DMS114 treated with DMSO at 0.1 percent for 48 hours (cell line): ENCODE data around the gene BNIPL.

Experiments used
- DNase-seq: peaks from one replicate; lab custom pipeline; 2025; ENCODE audit not compliant: unreplicated experiment; lab: John Stamatoyannopoulos, UW

Gene BNIPL

DNA sequence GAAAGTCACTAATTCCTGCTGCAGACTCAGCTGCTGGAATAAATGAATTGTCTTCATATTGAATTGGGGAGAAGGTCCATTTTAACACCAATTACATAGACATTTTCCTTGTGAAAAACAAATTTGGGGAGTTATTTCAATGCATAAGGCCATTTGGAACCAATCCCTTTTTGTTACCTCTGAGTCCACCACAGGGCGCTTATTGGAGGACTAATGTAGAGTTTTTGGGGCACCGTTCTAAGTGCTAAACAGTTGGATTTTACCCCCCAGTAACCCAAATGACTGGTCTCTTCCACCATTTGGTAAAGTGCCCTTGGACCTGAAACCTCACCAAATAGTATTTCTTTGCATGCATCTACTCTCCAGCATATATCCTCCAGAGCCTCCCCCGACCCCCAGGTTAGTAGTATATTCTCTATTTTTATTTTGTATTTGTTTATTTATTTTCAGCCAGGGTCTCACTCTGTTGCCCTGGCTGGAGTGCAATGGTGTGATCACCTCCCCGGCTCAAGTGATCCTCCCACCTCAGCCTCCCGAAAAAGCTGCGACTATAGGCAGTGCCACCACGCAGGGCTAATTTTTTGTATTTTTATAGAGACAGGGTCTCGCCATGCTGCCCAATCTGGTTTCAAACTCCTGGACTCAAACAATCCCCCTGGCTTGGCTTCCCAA, 26.6 kb upstream of the BNIPL start:
- DNase-seq, result no peak

DNA sequence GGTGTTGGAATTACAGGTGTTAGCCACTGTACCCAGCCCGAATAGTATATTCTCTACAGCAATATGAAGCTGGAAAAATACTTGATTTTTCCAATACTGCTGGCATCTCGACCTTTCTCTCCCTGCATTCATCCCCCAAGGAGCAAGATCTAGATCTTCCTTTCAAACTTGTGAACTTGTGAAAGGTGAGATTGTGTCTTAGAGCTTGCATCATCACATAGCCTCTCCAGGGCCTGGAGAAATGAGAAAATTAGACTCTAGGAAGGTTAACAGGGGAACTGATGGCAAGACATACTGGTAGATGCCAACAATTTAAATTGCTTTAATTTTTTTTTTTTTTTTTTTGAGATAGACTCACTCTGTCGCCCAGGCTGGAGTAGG, 26.1 kb upstream of the BNIPL start:
- no peak for DNase-seq

DNA sequence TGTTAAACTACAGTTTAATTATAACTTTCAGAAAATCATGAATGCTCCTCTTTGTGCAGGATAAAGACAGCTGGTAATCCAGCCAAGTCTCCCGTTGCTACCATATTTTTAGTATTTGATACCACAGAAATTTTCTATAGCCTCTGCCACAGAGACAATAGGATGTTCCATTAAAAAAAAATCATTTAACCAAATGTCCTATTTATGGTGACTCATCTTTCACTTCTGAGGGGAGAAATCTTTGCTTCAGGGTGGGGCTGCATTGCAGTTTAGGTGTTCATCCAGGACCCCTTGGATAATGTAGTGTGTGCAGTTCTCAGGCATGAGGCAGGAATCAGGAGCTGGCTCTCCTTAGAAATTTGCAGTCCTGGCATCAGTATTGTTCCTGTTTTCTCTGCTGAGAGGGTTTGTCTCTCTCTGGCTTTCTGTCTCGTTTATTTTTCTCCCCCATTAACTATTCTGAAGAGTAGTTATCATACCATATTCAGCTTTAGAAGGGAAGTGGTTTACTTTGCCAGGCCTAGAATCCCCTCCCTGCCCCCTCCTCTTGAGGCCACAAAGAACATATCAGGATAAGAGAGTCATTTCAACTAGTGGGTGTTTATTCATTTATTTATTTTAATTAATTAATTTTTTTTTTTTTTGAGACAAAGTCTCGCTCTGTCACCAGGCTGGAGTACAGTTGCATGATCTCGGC, 25.1 kb upstream of the BNIPL start:
- DNase-seq, result no peak

DNA sequence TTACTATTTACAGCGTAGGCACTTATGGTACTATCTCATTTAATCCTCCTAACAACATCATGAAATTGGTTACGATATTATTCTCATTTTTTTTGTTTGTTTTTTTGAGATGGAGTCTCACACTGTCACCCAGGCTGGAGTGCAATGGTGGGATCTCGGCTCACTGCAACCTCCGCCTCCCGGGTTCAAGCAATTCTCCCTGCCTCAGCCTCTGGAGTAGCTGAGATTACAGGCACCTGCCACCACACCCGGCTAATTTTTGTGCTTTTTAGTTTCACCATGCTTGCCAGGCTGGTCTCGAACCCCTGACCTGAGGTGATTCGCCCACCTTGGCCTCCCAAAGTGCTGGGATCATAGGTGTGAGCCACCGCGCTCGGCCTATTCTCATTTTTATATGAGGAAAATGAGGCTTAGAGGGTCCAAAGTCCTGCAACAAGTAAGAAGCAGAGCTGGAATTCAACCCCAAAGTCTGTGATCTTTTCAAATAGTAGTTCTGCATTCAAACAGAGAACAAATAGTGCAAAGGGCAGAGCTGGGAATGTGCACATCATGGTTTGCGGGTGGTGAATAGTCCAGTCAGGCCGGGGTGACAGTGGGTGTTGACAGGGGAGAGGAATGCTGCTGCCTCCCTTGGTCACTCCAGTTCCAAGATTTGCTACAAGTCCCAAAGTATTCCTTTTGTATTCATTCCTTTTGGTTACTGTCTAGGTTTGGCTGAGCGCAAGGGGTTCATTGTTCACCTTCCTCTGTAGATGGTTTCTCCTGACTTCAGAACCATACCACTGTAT, 23.5 kb upstream of the BNIPL start:
- DNase-seq, result no peak

DNA sequence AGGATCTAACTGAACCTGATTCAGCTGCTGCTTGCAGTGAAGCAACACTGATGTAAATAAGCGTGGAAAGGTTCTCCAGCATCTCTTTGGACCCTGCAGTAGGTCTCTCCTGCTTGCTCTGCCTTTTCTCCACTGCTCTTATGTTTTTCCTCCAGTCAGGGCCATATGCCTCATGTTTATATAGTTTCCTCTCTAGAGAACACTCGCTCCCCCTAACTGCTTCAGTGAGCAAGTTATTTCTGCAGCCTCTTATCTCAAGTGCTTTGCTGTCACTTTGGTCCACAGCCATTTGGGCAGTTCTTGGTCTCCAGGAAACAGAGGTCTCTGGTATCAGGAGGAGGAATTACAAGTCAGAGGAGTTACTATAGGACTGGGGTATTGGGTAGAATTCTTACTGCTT, 22.9 kb upstream of the BNIPL start:
- DNase-seq, result no peak

DNA sequence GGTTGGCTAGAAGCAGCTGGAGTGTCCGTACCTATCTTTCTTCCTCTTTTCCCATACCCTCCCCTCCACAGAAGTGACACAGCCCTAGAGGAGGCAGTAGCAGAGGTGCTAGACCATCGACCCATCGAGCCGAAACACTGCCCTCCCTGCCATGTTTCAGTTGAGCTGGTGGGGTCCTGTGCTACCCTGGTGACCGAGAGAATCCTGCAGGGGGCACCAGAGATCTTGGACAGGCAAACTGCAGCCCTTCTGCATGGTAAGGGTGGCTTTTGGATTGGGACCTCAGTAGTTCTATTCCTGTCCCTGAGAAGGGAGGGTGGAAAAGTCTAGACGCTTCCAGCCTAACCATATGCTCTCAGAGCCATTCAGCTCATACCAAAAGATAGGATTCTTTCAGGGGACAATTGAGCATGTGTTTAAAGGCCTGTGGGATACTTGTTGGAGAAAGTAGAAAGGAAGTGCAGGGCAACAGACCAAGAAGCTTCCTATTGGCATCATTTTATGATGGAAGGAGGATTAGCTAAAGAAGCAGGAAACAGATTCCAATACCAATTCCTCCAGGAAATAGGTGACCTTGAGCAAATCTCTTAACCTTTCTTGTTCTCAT, 11.7 kb upstream of the BNIPL start:
- DNase-seq, result peak; percentile 53

DNA sequence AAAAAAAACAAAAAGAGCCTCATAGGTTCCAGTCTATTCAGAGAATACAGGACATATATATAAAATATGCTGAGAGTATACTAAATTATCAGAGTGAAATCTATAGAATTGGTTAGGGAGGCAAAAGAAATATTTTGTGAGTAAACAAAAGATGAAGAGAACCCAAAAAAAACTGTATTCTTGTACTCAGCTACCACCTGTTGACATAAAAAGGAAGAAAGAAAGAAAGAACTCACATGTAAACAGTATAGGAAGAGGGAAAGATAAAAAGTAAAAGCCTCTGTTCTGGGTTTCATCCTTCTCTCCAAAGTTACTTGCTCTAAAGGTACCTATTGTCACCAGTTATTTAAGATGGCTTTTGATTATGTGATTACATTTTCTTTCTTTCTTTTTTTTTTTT, 9.9 kb upstream of the BNIPL start:
- DNase-seq, result no peak

DNA sequence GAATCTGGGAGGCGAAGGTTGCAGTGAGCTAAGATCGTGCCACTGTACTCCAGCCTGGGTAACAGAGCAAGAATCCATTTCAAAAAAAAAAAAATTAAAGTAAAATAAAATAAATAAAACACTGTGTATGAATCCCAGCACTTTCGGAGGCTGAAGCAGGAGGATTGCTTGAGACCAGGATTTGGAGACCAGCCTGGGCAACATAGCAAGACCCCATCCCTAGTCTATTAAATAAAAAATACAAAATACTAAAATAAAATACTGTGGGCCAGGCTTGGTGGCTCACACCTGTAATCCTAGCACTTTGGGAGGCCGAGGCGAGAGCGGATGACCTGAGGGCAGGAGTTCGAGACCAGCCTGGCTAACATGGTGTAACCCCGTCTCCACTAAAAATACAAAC, 4.2 kb upstream of the BNIPL start:
- DNase-seq, result no peak

DNA sequence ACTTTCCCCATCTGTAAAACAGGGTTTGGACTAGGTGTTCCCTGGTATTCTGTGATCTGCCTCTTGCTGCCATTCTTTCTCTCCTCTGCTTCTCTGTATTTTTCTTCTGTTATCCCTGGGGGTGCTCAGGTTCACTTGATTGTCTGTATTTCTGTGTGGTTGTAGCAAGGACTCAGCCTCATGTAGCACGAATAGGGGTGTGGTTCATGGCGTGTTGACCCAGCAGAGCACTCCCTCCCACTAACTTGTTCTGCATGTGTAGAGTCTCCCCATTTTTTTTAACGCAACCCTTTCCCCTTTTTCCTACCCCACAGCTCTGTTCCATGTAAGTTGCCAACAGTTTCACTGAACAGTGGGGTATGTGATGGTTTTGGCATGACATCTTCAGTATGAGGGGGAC, 1.2 kb upstream of the BNIPL start:
- no peak for DNase-seq

DNA sequence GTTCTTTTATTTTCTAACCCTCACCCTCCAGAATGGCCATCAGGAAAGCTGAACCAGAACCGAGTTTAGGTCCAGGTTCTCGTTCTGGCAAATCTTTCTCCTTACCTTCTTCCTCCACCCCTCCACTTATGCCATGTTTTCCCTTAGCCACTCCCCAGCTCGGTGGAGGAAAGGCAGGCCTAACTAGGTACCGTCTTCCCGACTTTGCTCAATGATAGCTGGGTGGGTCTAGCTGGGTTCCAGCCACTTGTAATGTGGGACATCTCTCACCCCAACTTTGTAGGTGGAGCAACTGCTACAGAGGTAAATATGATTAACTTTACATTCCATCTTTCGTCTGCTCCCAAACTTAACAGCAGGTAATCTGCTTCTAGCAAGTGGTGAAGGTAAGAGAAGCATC, 646 bp downstream of the BNIPL start:
- DNase-seq, result no peak

DNA sequence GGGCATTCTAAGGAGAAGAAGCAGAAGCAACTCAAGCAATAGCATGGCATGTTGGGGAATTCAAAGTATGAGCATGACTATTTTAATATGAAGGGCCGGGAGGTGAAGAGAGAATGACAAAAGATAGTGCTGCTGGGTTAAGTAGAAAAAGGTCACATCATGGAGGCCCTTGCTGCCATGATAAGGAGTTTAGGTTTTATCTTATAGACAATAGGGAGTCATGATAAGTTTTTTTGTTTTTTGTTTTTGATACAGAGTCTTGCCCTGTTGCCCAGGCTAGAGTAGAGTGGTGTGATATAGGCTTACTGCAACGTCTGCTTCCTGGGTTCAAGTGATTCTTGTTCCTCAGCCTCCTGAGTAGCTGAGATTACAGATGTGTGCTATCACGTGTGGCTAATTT, 3.1 kb downstream of the BNIPL start:
- DNase-seq, result no peak

DNA sequence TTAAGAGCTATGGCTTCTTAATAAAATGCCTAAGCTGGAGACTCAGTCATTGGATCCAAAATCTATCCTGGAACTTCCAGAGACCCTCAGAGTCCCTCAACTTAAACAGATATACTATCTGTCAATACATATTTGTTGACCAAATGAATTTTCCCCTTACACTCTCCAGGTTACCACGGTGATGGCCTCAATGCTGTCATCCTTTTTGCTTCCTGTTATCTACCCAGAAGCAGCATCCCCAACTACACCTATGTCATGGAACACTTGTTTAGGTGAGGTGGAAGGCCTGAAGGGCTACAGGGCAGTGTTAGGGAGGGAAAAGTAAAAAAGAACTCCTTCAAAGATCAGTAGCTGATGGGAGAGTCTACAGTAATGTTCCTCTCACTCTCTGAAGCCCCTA, 6.8 kb downstream of the BNIPL start:
- no peak for DNase-seq

DNA sequence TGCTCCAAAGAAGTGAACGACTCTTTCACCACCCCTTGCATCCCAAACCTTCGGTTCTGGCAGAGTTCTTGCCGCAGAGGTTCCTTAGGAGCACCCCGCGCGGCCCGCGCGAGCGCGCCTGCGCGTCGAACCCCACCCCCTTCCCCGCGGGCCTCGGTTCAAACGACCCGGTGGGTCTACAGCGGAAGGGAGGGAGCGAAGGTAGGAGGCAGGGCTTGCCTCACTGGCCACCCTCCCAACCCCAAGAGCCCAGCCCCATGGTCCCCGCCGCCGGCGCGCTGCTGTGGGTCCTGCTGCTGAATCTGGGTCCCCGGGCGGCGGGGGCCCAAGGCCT, 11.2 kb downstream of the BNIPL start, which contains the start of gene C1orf56:
TSS of gene C1orf56 (plus strand) at position 161 of the 334 bp plus-strand sequence. CDS start at position 258, 97 bp downstream.
- no peak for DNase-seq

DNA sequence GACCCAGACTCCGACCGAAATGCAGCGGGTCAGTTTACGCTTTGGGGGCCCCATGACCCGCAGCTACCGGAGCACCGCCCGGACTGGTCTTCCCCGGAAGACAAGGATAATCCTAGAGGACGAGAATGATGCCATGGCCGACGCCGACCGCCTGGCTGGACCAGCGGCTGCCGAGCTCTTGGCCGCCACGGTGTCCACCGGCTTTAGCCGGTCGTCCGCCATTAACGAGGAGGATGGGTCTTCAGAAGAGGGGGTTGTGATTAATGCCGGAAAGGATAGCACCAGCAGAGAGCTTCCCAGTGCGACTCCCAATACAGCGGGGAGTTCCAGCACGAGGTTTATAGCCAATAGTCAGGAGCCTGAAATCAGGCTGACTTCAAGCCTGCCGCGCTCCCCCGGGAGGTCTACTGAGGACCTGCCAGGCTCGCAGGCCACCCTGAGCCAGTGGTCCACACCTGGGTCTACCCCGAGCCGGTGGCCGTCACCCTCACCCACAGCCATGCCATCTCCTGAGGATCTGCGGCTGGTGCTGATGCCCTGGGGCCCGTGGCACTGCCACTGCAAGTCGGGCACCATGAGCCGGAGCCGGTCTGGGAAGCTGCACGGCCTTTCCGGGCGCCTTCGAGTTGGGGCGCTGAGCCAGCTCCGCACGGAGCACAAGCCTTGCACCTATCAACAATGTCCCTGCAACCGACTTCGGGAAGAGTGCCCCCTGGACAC, 11.7 kb downstream of the BNIPL start:
- DNase-seq, result peak; percentile 68

DNA sequence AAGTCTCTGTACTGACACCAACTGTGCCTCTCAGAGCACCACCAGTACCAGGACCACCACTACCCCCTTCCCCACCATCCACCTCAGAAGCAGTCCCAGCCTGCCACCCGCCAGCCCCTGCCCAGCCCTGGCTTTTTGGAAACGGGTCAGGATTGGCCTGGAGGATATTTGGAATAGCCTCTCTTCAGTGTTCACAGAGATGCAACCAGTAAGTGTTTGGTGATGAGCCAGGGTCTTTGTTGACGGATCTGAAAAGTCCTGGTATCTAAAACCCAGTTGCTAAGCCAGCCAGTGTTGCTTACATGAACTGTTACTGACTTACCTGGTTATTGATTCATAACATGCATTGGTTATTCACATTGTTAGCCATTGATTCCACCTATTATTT, 12.3 kb downstream of the BNIPL start:
- no peak for DNase-seq

DNA sequence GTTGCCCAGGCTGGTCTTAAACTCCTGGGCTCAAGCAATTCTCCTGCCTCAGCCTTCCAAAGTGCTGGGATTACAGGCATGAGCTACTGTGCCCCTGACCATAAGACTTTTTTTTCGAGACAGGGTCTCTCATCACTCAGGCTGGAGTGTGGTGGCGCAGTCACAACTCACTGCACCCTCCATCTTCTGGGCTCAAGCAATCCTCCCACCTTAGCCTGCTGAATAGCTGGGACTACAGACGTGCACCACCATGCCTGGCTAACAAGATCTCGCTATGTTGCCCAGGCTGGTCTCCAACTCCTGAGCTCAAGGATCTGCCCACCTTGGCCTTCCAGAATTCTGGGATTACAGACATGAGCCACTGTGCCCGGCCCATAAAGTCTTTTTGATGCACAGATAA, 13.1 kb downstream of the BNIPL start:
- DNase-seq, result no peak

DNA sequence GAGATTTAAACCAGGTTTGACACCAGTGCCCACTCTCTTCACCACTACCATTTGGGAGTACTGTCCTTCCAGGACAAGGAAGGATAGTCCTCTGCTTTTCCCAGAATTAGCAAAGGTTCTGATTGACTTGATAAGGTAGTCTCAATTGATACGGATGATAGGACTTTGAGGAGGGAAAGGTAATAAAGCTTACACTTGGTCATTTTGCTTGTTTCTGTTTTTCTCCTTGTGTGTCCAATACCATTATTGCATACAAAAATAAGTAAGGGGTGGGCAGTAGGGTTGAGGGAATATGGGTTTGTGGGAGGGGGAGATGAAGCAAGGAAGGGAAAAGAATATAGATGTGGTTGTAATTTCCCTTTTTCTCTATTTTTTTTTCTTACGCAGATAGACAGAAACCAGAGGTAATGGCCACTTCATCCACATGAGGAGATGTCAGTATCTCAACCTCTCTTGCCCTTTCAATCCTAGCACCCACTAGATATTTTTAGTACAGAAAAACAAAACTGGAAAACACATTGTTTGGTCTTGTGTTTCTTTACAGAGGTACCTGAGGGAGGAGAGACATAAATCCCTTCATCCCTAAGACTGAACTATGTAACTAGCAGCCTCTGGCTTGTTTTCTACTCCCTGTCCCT, 13.8 kb downstream of the BNIPL start:
- no peak for DNase-seq

DNA sequence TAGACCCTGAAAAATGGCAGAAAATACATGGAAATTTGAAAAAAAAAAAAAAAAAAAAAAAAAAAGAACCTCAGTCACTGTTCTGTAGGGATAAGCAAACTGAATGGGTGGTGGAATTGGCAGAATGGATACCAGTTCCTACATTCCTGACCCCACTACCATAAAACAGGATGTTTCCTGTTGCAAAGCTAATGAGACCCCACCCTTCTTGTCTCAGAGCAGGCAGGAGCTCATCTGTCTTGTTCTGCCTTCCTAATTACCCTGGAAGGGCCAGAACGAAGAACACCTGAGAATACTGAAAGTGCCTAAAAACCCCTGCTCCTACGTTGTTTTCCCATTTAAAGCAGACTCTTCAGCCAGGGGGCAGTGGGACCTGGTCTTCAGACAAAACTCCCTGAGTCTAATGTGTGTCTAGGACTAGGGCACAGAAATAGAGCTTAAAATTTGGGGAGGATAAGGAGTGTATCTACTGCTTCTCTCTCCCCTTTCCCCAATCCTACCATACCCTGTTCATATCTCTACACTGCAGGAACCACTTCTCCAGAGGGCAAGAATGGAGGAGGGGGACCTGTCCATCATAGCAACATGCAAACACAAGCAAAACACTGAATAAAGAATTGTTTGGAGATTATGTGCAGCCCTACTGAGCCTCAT, 15.1 kb downstream of the BNIPL start:
- DNase-seq, result no peak

DNA sequence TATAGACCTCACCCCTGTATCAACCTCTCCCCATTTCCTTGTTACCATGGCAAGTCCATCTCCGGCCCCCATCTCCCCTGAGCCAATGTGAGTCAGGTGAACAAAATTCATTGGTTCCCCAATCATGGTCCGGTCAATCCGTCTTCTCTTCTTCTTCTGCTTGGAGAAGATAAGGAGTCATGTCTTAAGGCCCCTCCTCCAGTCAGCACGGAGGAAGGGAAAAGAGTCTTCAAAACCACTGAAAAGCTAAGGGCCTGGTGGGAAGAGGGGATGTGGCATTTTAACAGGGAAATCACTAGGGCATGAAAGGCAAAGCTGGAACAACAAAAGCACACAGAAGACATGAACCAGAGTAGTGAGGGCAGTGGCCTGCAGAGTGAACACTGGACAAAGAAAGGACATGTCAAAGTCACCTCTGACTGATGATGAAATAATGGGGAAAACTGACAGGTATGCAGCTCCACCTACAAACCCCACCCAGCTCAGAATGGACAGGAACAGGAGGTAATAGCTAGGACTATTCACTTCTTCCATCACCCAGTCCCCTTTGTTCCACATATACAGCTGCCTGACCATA, 18.7 kb downstream of the BNIPL start:
- DNase-seq, result no peak

DNA sequence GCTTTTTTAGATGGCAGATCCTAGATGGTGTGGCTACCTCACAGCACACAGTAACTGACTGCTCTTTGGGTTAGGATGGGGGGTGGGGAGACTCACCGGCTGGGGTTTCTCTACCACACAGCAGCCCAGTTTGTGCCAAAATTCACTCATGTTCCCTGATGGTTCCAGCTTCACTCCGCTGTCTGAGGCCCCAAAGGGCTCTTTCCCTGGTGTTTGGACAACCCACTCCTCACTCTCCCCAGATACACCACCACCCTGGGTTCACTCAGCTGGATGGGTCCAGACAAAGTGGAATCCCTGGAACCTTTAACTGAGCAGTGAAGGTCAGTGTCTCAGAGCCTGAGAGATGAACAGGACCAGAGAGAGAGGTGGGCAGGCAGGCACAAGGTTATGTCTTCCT, 19.2 kb downstream of the BNIPL start:
- no peak for DNase-seq
